Prostate gland (tissue), 2 donors: ENCODE results near the gene LPP.

Source experiments
- CTCF ChIP-seq, 4 experiments: fragments of 200-600 bp in 2 of 4; fragments of 450-650 bp in 2 of 4; sonication (generic) in 2 of 4; IDR thresholded peaks; 1 replicate in 3 of 4; 2 replicates in 1 of 4; pipeline ENCODE4 v1.5.1; 2016 to 2019; ENCODE audit warnings: antibody characterized with exemption in 4 of 4, mild to moderate bottlenecking in 2 of 4, moderate library complexity in 2 of 4
- POLR2A ChIP-seq: fragments of 450-650 bp; IDR thresholded peaks from one replicate; pipeline ENCODE4 v1.6.1; 2016; ENCODE audit warnings: antibody characterized with exemption, mild to moderate bottlenecking
- POLR2AphosphoS5 ChIP-seq: sonication (generic); formaldehyde crosslinking; IDR thresholded peaks from one replicate; pipeline ENCODE4 v1.6.1; 2017; ENCODE audit warnings: antibody characterized with exemption

- TF ChIP-seq CTCF (IDR thresholded peaks at IDR 0.05) (no peak), POLR2AphosphoS5 (no peak), POLR2A (no peak)
Observed at GRCh38 chr3:188330138-188330537, 176.2 kb downstream of the LPP start.
